PC-9 (cell line): ENCODE measurements around the gene SRGAP1. TPM values are rescaled to one million over a fixed set of nuclear protein-coding genes. Genes with fewer than 3 reads are reported as not detected.
A peak's percentile ranks its signal among the peaks of the same experiment; 100 is the strongest.

Experiments
- BruUV-seq: library from RNA; stranded (reverse); fragments of 400-500 nt; replicated peaks from 2 replicates; lab custom pipeline; 2021; lab: Mats Ljungman, UMichigan
- CTCF ChIA-PET: fragments of 300-600 bp; sonication (Branson Sonifier 250); formaldehyde crosslinking; loops from one replicate; lab custom pipeline; 2022; ENCODE audit warnings: antibody characterized with exemption; lab: Charles Lee
- POLR2A ChIA-PET: fragments of 300-600 bp; sonication (Branson Sonifier 250); formaldehyde crosslinking; loops from one replicate; lab custom pipeline; 2022; ENCODE audit warnings: antibody characterized with exemption; ENCODE audit not compliant: unreplicated experiment; lab: Charles Lee
- DNase-seq, 2 experiments: peaks; one replicate each; pipeline versions ENCODE4 v3.0.0 to v3.0.0-alpha.2; 2015 to 2022; ENCODE audit warnings: mixed read lengths in 1 of 2
- H2AFZ ChIP-seq: fragments of 200-600 bp; sonication (generic); 2 replicates; pipeline ENCODE4 v1.8.1; 2017; ENCODE audit warnings: antibody characterized with exemption
- H3F3A ChIP-seq: fragments of 200-600 bp; sonication (generic); 2 replicates; pipeline ENCODE4 v1.8.1; 2017; ENCODE audit warnings: antibody characterized with exemption, mild to moderate bottlenecking, low read depth; ENCODE audit not compliant: insufficient read depth
- H3K27ac ChIP-seq: fragments of 200-600 bp; sonication (generic); 2 replicates; pipeline ENCODE4 v1.6.1; 2016; ENCODE audit warnings: mixed run types
- H3K27me3 ChIP-seq: fragments of 200-600 bp; sonication (generic); 2 replicates; pipeline ENCODE4 v1.6.1; 2016; ENCODE audit warnings: low read depth, mixed run types; ENCODE audit not compliant: insufficient read depth
- H3K36me3 ChIP-seq: fragments of 200-600 bp; sonication (generic); 2 replicates; pipeline ENCODE4 v1.6.1; 2016; ENCODE audit warnings: low read depth, mixed run types
- H3K4me1 ChIP-seq: fragments of 200-600 bp; sonication (generic); replicated peaks from 2 replicates; pipeline ENCODE4 v1.6.1; 2016; ENCODE audit warnings: mixed run types; ENCODE audit not compliant: insufficient read depth
- H3K4me2 ChIP-seq: fragments of 200-600 bp; sonication (generic); 2 replicates; pipeline ENCODE4 v1.6.1; 2017; ENCODE audit warnings: mixed run types
- H3K4me3 ChIP-seq: fragments of 200-600 bp; sonication (generic); 2 replicates; pipeline ENCODE4 v1.6.1; 2016; ENCODE audit warnings: mixed run types
- H3K79me2 ChIP-seq: fragments of 200-600 bp; sonication (generic); 2 replicates; pipeline ENCODE4 v1.6.1; 2017; ENCODE audit warnings: low read depth, mixed run types
- H3K9me2 ChIP-seq: fragments of 200-600 bp; sonication (generic); 2 replicates; pipeline ENCODE4 v1.8.1; 2017; ENCODE audit warnings: mild to moderate bottlenecking; ENCODE audit not compliant: insufficient read depth
- H3K9me3 ChIP-seq: fragments of 200-600 bp; sonication (generic); 2 replicates; pipeline ENCODE4 v1.8.1; 2016; ENCODE audit warnings: low read depth; ENCODE audit not compliant: insufficient read depth
- H4K20me1 ChIP-seq: fragments of 200-600 bp; sonication (generic); 2 replicates; pipeline ENCODE4 v1.8.1; 2017; ENCODE audit not compliant: insufficient read depth
- EZH2 ChIP-seq: fragments of 200-600 bp; sonication (generic); IDR thresholded peaks from 2 replicates; pipeline ENCODE4 v1.8.0; 2017; ENCODE audit warnings: antibody characterized with exemption, low read depth
- intact Hi-C: fragments of 100-400 bp; cut with micrococcal nuclease; formaldehyde crosslinking; loops from one replicate; pipeline ENCODE4 v1.10.0; 2022; ENCODE audit not compliant: unreplicated experiment
- total RNA-seq: library from RNA; stranded (reverse); gene quantifications from 2 replicates; pipeline ENCODE4 v1.2.3, GENCODE V29; 2021
- TF ChIP-seq, protein P1 (sequence below): fragments of 200-600 bp; sonication (generic); conservative IDR thresholded peaks from 2 replicates; pipeline ENCODE4 v1.6.1; 2017; ENCODE audit warnings: mixed run types, antibody characterized with exemption, mild to moderate bottlenecking, moderate library complexity

Gene SRGAP1
- total RNA-seq, 1 experiment from 2014 or later = 24.5 TPM

DNA sequence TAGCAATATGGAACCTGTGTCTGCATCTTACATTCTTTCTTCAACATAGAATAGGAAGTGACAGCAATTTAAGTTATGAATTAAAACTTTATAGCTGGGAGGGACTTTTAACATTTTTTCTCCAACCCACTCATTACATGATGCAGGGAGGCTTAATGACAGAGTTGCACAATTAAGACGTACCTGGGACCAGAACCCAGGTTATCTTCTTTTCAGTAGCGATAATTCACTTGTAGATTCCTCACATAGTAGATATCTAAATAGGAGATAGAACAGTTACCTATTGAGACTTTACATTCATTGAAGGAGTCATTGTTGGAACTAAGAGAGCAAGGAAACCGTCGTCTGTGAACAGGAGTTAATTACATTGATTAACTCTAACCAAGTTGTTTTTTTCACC is 5.1 kb downstream of the SRGAP1 start:
- Histone ChIP-seq H3K9me2 (no peaks in the 10 kb centered on the region), H3K27me3 (no peaks in the 10 kb centered on the region), H3K36me3 (0 out of 2 replicates have a peak, but pooled peaks cover 8% of the 10 kb centered on the region), H3K27ac (no peak overlapping the region), H3K4me3 (no peak overlapping the region), H2AFZ (no peak overlapping the region), H3K79me2 (peaks cover 99% of the 10 kb centered on the region), H3K4me2 (peak overlapping the region; percentile 55), H4K20me1 (no peaks in the 10 kb centered on the region), H3K9me3 (no peaks in the 10 kb centered on the region), H3K4me1 (peaks cover 53% of the 10 kb centered on the region), H3F3A (peaks cover 12% of the 10 kb centered on the region; the same call in 1 of the 2 replicates)
- TF ChIP-seq EZH2 = no peak
- TF ChIP-seq, protein P1, sequence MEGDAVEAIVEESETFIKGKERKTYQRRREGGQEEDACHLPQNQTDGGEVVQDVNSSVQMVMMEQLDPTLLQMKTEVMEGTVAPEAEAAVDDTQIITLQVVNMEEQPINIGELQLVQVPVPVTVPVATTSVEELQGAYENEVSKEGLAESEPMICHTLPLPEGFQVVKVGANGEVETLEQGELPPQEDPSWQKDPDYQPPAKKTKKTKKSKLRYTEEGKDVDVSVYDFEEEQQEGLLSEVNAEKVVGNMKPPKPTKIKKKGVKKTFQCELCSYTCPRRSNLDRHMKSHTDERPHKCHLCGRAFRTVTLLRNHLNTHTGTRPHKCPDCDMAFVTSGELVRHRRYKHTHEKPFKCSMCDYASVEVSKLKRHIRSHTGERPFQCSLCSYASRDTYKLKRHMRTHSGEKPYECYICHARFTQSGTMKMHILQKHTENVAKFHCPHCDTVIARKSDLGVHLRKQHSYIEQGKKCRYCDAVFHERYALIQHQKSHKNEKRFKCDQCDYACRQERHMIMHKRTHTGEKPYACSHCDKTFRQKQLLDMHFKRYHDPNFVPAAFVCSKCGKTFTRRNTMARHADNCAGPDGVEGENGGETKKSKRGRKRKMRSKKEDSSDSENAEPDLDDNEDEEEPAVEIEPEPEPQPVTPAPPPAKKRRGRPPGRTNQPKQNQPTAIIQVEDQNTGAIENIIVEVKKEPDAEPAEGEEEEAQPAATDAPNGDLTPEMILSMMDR = no peak
- BruUV-seq = no TSS peak
- no peak for DNase-seq
- CTCF ChIA-PET = no interaction called here
- intact Hi-C loops = loop anchor here (5.0 to 10.0 kb wide), 5 partner anchors 53 to 273 kb away; no protein-coding TSS in a partner anchor
- POLR2A ChIA-PET = interaction anchor here (0.6 kb wide), 1 partner anchor 68 kb away, joined by 3 read pairs; no protein-coding TSS in a partner anchor

DNA sequence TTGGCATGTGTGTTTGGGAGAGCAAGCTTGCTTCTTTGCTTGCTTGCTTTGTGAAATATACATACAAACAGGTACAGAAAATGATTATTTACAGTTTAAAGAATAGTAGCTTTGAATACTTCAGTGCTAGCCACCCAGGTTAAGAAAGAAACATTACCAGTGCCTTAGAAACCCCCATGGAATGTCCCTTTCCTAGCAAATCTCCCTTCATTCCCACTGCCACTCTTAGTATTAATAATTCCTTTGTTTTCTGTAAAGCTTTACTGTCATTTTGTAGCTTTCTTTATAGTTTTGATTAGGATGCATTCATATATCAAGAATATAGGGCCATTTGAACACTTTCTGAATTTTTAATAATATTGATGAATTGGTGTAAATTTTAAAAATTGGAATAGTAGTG is 9.5 kb downstream of the SRGAP1 start:
- H3K79me2 ChIP-seq = peaks cover 99% of the 10 kb centered on the region
- no TSS peak for BruUV-seq
- POLR2A ChIA-PET = no interaction called here
- H3K4me1 ChIP-seq = peaks cover 41% of the 10 kb centered on the region
- no peaks in the 10 kb centered on the region for H3K9me3 ChIP-seq
- CTCF ChIA-PET = interaction anchor here (0.6 kb wide), 1 partner anchor 1035 kb away, joined by 5 read pairs; no protein-coding TSS in a partner anchor
- H3K9me2 ChIP-seq = no peaks in the 10 kb centered on the region
- DNase-seq = no peak
- H3K4me3 ChIP-seq = no peak overlapping the region
- intact Hi-C loops = no loop called here
- H2AFZ ChIP-seq = no peak overlapping the region
- H3K27me3 ChIP-seq = no peaks in the 10 kb centered on the region
- TF ChIP-seq EZH2 = no peak
- TF ChIP-seq, protein P1 = no peak
- H3K27ac ChIP-seq = no peak overlapping the region
- peak overlapping the region; percentile 5; the same call in 1 of the 2 replicates for H3K4me2 ChIP-seq
- no peaks in the 10 kb centered on the region; the same call in none of the 2 replicates for H3F3A ChIP-seq
- H3K36me3 ChIP-seq = peaks cover 12% of the 10 kb centered on the region; the same call in 1 of the 2 replicates
- no peaks in the 10 kb centered on the region; the same call in 1 of the 2 replicates for H4K20me1 ChIP-seq

DNA sequence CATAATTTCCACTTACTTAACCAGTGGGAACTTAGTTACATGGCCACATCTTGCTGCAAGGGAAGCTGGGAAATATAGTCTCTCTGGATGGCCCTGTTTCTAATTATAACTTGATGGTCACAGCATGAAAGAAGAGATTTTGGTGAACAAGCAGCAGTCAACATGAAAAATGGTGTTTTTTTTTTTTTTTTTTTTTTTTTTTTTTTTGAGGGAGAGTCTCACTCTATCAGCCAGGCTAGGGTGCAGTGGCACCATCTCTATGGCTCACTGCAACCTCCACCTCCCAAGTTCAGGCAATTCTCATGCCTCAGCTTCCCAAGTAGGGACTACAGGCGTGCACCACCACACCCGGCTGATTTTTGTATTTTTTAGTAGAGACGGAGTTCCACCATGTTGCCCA is 10.8 kb downstream of the SRGAP1 start:
- H3K79me2 ChIP-seq = peaks cover 99% of the 10 kb centered on the region
- no TSS peak for BruUV-seq
- no peaks in the 10 kb centered on the region for H3K27me3 ChIP-seq
- ChIA-PET POLR2A (no interaction called here), CTCF (no interaction called here)
- intact Hi-C loops = no loop called here
- no peaks in the 10 kb centered on the region for H3K9me3 ChIP-seq
- H3K27ac ChIP-seq = no peak overlapping the region
- TF ChIP-seq, protein P1 = no peak
- no peak for TF ChIP-seq EZH2
- H3K9me2 ChIP-seq = no peaks in the 10 kb centered on the region
- H4K20me1 ChIP-seq = no peaks in the 10 kb centered on the region; the same call in 1 of the 2 replicates
- H3K4me3 ChIP-seq = no peak overlapping the region
- H2AFZ ChIP-seq = no peak overlapping the region
- H3K36me3 ChIP-seq = peaks cover 12% of the 10 kb centered on the region; the same call in 1 of the 2 replicates
- H3K4me1 ChIP-seq = peaks cover 37% of the 10 kb centered on the region
- no peak overlapping the region for H3K4me2 ChIP-seq
- no peaks in the 10 kb centered on the region; the same call in none of the 2 replicates for H3F3A ChIP-seq
- no peak for DNase-seq
